Measurements from ENCODE around the gene DNAJB8. TPM values are rescaled to one million over a fixed set of nuclear protein-coding genes. Genes with fewer than 3 reads are reported as not detected.

Gene DNAJB8
- total RNA-seq, 1 experiment from 2014 or later: not detected

- no peaks in the 10 kb centered on the region for H3K9me3 Mint-ChIP-seq (ENCODE audit: unreplicated experiment)
- POLR2A ChIA-PET: interaction anchor here (0.7 kb wide), 1 partner anchor 621 kb away, joined by 3 read pairs; no protein-coding TSS in a partner anchor
- H3K36me3 Mint-ChIP-seq (ENCODE audit: insufficient read depth, unreplicated experiment): no peaks in the 10 kb centered on the region
- intact Hi-C loops (cut with micrococcal nuclease): loop anchor here (5.0 kb wide), 1 partner anchor 398 kb away; no protein-coding TSS in a partner anchor
- DNase-seq (ENCODE audit: unreplicated experiment): no peak
- CTCF ChIA-PET: interaction anchor here (0.6 to 1.3 kb wide), 7 partner anchors 10 to 412 kb away, joined by 3 to 4 read pairs (median 3); no protein-coding TSS in a partner anchor
- no peak overlapping the region for H3K27ac Mint-ChIP-seq (ENCODE audit: low read depth, unreplicated experiment)
- no peak overlapping the region for H3K4me3 Mint-ChIP-seq (ENCODE audit: unreplicated experiment)
- H3K27me3 Mint-ChIP-seq (ENCODE audit: insufficient read depth, unreplicated experiment): peaks cover 24% of the 10 kb centered on the region
- no peaks in the 10 kb centered on the region for H3K4me1 Mint-ChIP-seq (ENCODE audit: insufficient read depth, unreplicated experiment)
- no peak for TF ChIP-seq CTCF (IDR thresholded peaks at IDR 0.05; ENCODE audit: unreplicated experiment)
- no TSS peak for BruUV-seq (replicated peaks)
These were observed 28.8 kb upstream of the DNAJB8 start for GRCh38 chr3:128495435-128495970.

- intact Hi-C loops (cut with micrococcal nuclease): no loop called here
- no TSS peak for BruUV-seq (replicated peaks)
- no peak for DNase-seq (ENCODE audit: unreplicated experiment)
- no peak overlapping the region for H3K4me3 Mint-ChIP-seq (ENCODE audit: unreplicated experiment)
- ChIA-PET POLR2A (no interaction called here), CTCF (no interaction called here)
- no peak overlapping the region for H3K27ac Mint-ChIP-seq (ENCODE audit: low read depth, unreplicated experiment)
- no peak for TF ChIP-seq CTCF (IDR thresholded peaks at IDR 0.05; ENCODE audit: unreplicated experiment)
- H3K27me3 Mint-ChIP-seq (ENCODE audit: insufficient read depth, unreplicated experiment): peaks cover 12% of the 10 kb centered on the region
- H3K36me3 Mint-ChIP-seq (ENCODE audit: insufficient read depth, unreplicated experiment): no peaks in the 10 kb centered on the region
- H3K9me3 Mint-ChIP-seq (ENCODE audit: unreplicated experiment): no peaks in the 10 kb centered on the region
- no peaks in the 10 kb centered on the region for H3K4me1 Mint-ChIP-seq (ENCODE audit: insufficient read depth, unreplicated experiment)
These were observed 27.6 kb upstream of the DNAJB8 start for GRCh38 chr3:128494367-128494650.

GRCh38 chr3:128493570-128494366 is 27.1 kb upstream of the DNAJB8 start:
- no peak overlapping the region for H3K4me3 Mint-ChIP-seq (ENCODE audit: unreplicated experiment)
- no peak overlapping the region for H3K27ac Mint-ChIP-seq (ENCODE audit: low read depth, unreplicated experiment)
- DNase-seq (ENCODE audit: unreplicated experiment): no peak
- intact Hi-C loops (cut with micrococcal nuclease): no loop called here
- no peak for TF ChIP-seq CTCF (IDR thresholded peaks at IDR 0.05; ENCODE audit: unreplicated experiment)
- H3K9me3 Mint-ChIP-seq (ENCODE audit: unreplicated experiment): no peaks in the 10 kb centered on the region
- ChIA-PET CTCF (no interaction called here), POLR2A (no interaction called here)
- peaks cover 16% of the 10 kb centered on the region for H3K27me3 Mint-ChIP-seq (ENCODE audit: insufficient read depth, unreplicated experiment)
- H3K36me3 Mint-ChIP-seq (ENCODE audit: insufficient read depth, unreplicated experiment): no peaks in the 10 kb centered on the region
- no TSS peak for BruUV-seq (replicated peaks)
- no peaks in the 10 kb centered on the region for H3K4me1 Mint-ChIP-seq (ENCODE audit: insufficient read depth, unreplicated experiment)

- intact Hi-C loops (cut with micrococcal nuclease): no loop called here
- H3K4me3 Mint-ChIP-seq (ENCODE audit: unreplicated experiment): no peak within 1 kb of the TSS
- BruUV-seq (replicated peaks): no TSS peak
- H3K27ac Mint-ChIP-seq (ENCODE audit: low read depth, unreplicated experiment): no peak within 1 kb of the TSS
- no peak for TF ChIP-seq CTCF (IDR thresholded peaks at IDR 0.05; ENCODE audit: unreplicated experiment)
- H3K9me3 Mint-ChIP-seq (ENCODE audit: unreplicated experiment): no peaks in the 10 kb centered on the region
- ChIA-PET CTCF (no interaction called here), POLR2A (no interaction called here)
- no peak for DNase-seq (ENCODE audit: unreplicated experiment)
- no peaks in the 10 kb centered on the region for H3K36me3 Mint-ChIP-seq (ENCODE audit: insufficient read depth, unreplicated experiment)
- peaks cover 24% of the 10 kb centered on the region for H3K27me3 Mint-ChIP-seq (ENCODE audit: insufficient read depth, unreplicated experiment)
- H3K4me1 Mint-ChIP-seq (ENCODE audit: insufficient read depth, unreplicated experiment): no peaks in the 10 kb centered on the region
These were observed 26.2 kb upstream of the DNAJB8 start, which contains the start of gene GATA2 for GRCh38 chr3:128492671-128493569. Gene GATA2, minus strand, starts transcription at chr3:128493201. Its CDS starts 6,170 bp downstream, at chr3:128487031.
